ENCODE measurements around the gene F2RL2. TPM values are rescaled to one million over a fixed set of nuclear protein-coding genes. Genes with fewer than 3 reads are reported as not detected.

Gene F2RL2
- total RNA-seq, 1 experiment from 2014 or later: 0.13 TPM

GRCh38 chr5:76670508-76670907, 47.3 kb upstream of the F2RL2 start:
- in situ Hi-C loops (cut with HindIII; ENCODE audit: low pct_unique_long_range_greater_than_20kb, low sequenced_read_pairs): no loop called here
- POLR2A ChIA-PET: no interaction called here

GRCh38 chr5:76669245-76669644, 46.0 kb upstream of the F2RL2 start:
- CTCF ChIA-PET: no interaction called here
- intact Hi-C loops (cut with micrococcal nuclease; ENCODE audit: unreplicated experiment): no loop called here
- Histone ChIP-seq H3K4me3 (ENCODE audit: low read depth in 2 of 2, low read length in 2 of 2) (no peak overlapping the region), H3K9me3 (ENCODE audit: control insufficient read depth, insufficient read depth, low read depth, low read length) (no peaks in the 10 kb centered on the region), H3K27me3 (ENCODE audit: control insufficient read depth, insufficient read depth, low read length) (no peaks in the 10 kb centered on the region), H3K27ac (ENCODE audit: low read length) (no peak overlapping the region), H3K4me1 (ENCODE audit: control insufficient read depth, insufficient read depth, low read length) (no peaks in the 10 kb centered on the region), H3K36me3 (ENCODE audit: control insufficient read depth, insufficient read depth, low read length) (no peaks in the 10 kb centered on the region)
- in situ Hi-C loops (cut with HindIII; ENCODE audit: low pct_unique_long_range_greater_than_20kb, low sequenced_read_pairs): no loop called here
- POLR2A ChIA-PET: no interaction called here
- TF ChIP-seq, protein P1, sequence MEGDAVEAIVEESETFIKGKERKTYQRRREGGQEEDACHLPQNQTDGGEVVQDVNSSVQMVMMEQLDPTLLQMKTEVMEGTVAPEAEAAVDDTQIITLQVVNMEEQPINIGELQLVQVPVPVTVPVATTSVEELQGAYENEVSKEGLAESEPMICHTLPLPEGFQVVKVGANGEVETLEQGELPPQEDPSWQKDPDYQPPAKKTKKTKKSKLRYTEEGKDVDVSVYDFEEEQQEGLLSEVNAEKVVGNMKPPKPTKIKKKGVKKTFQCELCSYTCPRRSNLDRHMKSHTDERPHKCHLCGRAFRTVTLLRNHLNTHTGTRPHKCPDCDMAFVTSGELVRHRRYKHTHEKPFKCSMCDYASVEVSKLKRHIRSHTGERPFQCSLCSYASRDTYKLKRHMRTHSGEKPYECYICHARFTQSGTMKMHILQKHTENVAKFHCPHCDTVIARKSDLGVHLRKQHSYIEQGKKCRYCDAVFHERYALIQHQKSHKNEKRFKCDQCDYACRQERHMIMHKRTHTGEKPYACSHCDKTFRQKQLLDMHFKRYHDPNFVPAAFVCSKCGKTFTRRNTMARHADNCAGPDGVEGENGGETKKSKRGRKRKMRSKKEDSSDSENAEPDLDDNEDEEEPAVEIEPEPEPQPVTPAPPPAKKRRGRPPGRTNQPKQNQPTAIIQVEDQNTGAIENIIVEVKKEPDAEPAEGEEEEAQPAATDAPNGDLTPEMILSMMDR (IDR thresholded peaks at IDR 0.05): no peak
- TF ChIP-seq POLR2AphosphoS5 (IDR thresholded peaks at IDR 0.05; ENCODE audit: low read depth, low read length) (no peak), TCF7L2 (IDR thresholded peaks at IDR 0.05; ENCODE audit: low read depth, low read length) (no peak), SIN3A (IDR thresholded peaks at IDR 0.05; ENCODE audit: borderline replicate concordance, insufficient read depth, low read depth, low read length) (no peak)
- TF ChIP-seq, protein P2, sequence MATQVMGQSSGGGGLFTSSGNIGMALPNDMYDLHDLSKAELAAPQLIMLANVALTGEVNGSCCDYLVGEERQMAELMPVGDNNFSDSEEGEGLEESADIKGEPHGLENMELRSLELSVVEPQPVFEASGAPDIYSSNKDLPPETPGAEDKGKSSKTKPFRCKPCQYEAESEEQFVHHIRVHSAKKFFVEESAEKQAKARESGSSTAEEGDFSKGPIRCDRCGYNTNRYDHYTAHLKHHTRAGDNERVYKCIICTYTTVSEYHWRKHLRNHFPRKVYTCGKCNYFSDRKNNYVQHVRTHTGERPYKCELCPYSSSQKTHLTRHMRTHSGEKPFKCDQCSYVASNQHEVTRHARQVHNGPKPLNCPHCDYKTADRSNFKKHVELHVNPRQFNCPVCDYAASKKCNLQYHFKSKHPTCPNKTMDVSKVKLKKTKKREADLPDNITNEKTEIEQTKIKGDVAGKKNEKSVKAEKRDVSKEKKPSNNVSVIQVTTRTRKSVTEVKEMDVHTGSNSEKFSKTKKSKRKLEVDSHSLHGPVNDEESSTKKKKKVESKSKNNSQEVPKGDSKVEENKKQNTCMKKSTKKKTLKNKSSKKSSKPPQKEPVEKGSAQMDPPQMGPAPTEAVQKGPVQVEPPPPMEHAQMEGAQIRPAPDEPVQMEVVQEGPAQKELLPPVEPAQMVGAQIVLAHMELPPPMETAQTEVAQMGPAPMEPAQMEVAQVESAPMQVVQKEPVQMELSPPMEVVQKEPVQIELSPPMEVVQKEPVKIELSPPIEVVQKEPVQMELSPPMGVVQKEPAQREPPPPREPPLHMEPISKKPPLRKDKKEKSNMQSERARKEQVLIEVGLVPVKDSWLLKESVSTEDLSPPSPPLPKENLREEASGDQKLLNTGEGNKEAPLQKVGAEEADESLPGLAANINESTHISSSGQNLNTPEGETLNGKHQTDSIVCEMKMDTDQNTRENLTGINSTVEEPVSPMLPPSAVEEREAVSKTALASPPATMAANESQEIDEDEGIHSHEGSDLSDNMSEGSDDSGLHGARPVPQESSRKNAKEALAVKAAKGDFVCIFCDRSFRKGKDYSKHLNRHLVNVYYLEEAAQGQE (IDR thresholded peaks at IDR 0.05; ENCODE audit: insufficient read depth in 1 of 2, low read depth in 2 of 2, low read length in 1 of 2): no peak
- no peak for ATAC-seq
- BruUV-seq (replicated peaks): no TSS peak
- no peak for DNase-seq (ENCODE audit: low read depth, low spot score)

More at GRCh38 chr5:76670508-76670907, 47.3 kb upstream of the F2RL2 start:
- no TSS peak for BruUV-seq (replicated peaks)
- Histone ChIP-seq H3K27me3 (ENCODE audit: control insufficient read depth, insufficient read depth, low read length) (no peaks in the 10 kb centered on the region), H3K4me3 (ENCODE audit: low read depth in 2 of 2, low read length in 2 of 2) (no peak overlapping the region), H3K4me1 (ENCODE audit: control insufficient read depth, insufficient read depth, low read length) (no peaks in the 10 kb centered on the region), H3K36me3 (ENCODE audit: control insufficient read depth, insufficient read depth, low read length) (no peaks in the 10 kb centered on the region), H3K27ac (ENCODE audit: low read length) (no peak overlapping the region), H3K9me3 (ENCODE audit: control insufficient read depth, insufficient read depth, low read depth, low read length) (no peaks in the 10 kb centered on the region)
- ATAC-seq (no peak), DNase-seq (ENCODE audit: low read depth, low spot score) (no peak)
- intact Hi-C loops (cut with micrococcal nuclease; ENCODE audit: unreplicated experiment): no loop called here
- TF ChIP-seq SIN3A (IDR thresholded peaks at IDR 0.05; ENCODE audit: borderline replicate concordance, insufficient read depth, low read depth, low read length): no peak
- no peak for TF ChIP-seq POLR2AphosphoS5 (IDR thresholded peaks at IDR 0.05; ENCODE audit: low read depth, low read length)
- TF ChIP-seq, protein P2 (IDR thresholded peaks at IDR 0.05; ENCODE audit: insufficient read depth in 1 of 2, low read depth in 2 of 2, low read length in 1 of 2): no peak
- TF ChIP-seq, protein P1 (IDR thresholded peaks at IDR 0.05): no peak
- no peak for TF ChIP-seq TCF7L2 (IDR thresholded peaks at IDR 0.05; ENCODE audit: low read depth, low read length)
- CTCF ChIA-PET: interaction anchor here (0.6 kb wide), 1 partner anchor 958 kb away, joined by 3 read pairs; no protein-coding TSS in a partner anchor
